Endothelial cell (in vitro differentiated cells): ENCODE results near the gene ZP1. TPM values are rescaled to one million over a fixed set of nuclear protein-coding genes. Genes with fewer than 3 reads are reported as not detected.

Experiments
- DNase-seq: peaks from one replicate; pipeline ENCODE4 v3.0.0; 2021; ENCODE audit warnings: low spot score
- H3K27ac Mint-ChIP-seq: one replicate; pipeline ENCODE4 v1.8.0; 2021; ENCODE audit warnings: mixed read lengths, inconsistent platforms; ENCODE audit not compliant: unreplicated experiment
- H3K27me3 Mint-ChIP-seq: one replicate; pipeline ENCODE4 v1.8.0; 2021; ENCODE audit warnings: mild to moderate bottlenecking, moderate library complexity, mixed read lengths, inconsistent platforms; ENCODE audit not compliant: unreplicated experiment
- H3K36me3 Mint-ChIP-seq: one replicate; pipeline ENCODE4 v1.8.0; 2021; ENCODE audit warnings: mild to moderate bottlenecking, low read depth, mixed read lengths, inconsistent platforms; ENCODE audit not compliant: unreplicated experiment
- H3K4me1 Mint-ChIP-seq: one replicate; pipeline ENCODE4 v1.8.0; 2021; ENCODE audit warnings: mild to moderate bottlenecking, mixed read lengths, inconsistent platforms; ENCODE audit not compliant: unreplicated experiment
- H3K4me3 Mint-ChIP-seq: one replicate; pipeline ENCODE4 v1.8.0; 2021; ENCODE audit warnings: mild to moderate bottlenecking, mixed read lengths, inconsistent platforms; ENCODE audit not compliant: unreplicated experiment
- H3K9me3 Mint-ChIP-seq: one replicate; pipeline ENCODE4 v1.8.0; 2021; ENCODE audit warnings: mixed read lengths, inconsistent platforms; ENCODE audit not compliant: unreplicated experiment
- CTCF ChIP-seq: fragments of 200-600 bp; sonication (generic); IDR thresholded peaks from one replicate; pipeline ENCODE4 v1.5.0; 2021; ENCODE audit warnings: antibody characterized with exemption; ENCODE audit not compliant: unreplicated experiment
- total RNA-seq: library from RNA; stranded (reverse); fragmentation: NEBNext Ultra II Directional; extraction: Animal tissue kit (Norgen Biotek cat#: 25700); gene quantifications from one replicate; pipeline ENCODE4 v1.2.1, GENCODE V29; 2021; ENCODE audit not compliant: unreplicated experiment

Gene ZP1
- total RNA-seq, 1 donor from 2014 or later, result not detected

- Mint-ChIP-seq H3K4me1 (peaks cover 12% of the 10 kb centered on the region), H3K36me3 (peaks cover 7% of the 10 kb centered on the region), H3K4me3 (no peak overlapping the region), H3K27me3 (peaks cover 3% of the 10 kb centered on the region), H3K9me3 (no peaks in the 10 kb centered on the region), H3K27ac (peak overlapping the region; percentile 30)
- TF ChIP-seq CTCF, result no peak
- no peak for DNase-seq
Observed at GRCh38 chr11:60854847-60855725, 12.3 kb upstream of the ZP1 start.

GRCh38 chr11:60855726-60856633 lies 11.4 kb upstream of the ZP1 start, which contains the start of gene PTGDR2:
TSS of gene PTGDR2 (minus strand) at chr11:60855950. CDS start at chr11:60853722, 2,228 bp downstream.
- no peak for TF ChIP-seq CTCF
- DNase-seq, result no peak
- Mint-ChIP-seq H3K9me3 (no peaks in the 10 kb centered on the region), H3K36me3 (peaks cover 1% of the 10 kb centered on the region), H3K4me1 (peaks cover 12% of the 10 kb centered on the region), H3K27me3 (peaks cover 3% of the 10 kb centered on the region), H3K4me3 (no peak within 1 kb of the TSS), H3K27ac (peak within 1 kb of the TSS; percentile 30)

GRCh38 chr11:60857378-60858232 lies 9.7 kb upstream of the ZP1 start:
- H3K4me3 Mint-ChIP-seq, result no peak overlapping the region
- DNase-seq, result no peak
- no peak overlapping the region for H3K27ac Mint-ChIP-seq
- TF ChIP-seq CTCF, result no peak
- H3K4me1 Mint-ChIP-seq, result peaks cover 14% of the 10 kb centered on the region
- H3K36me3 Mint-ChIP-seq, result no peaks in the 10 kb centered on the region
- no peaks in the 10 kb centered on the region for H3K9me3 Mint-ChIP-seq
- peaks cover 3% of the 10 kb centered on the region for H3K27me3 Mint-ChIP-seq

- Mint-ChIP-seq H3K36me3 (no peaks in the 10 kb centered on the region), H3K9me3 (no peaks in the 10 kb centered on the region), H3K4me1 (peaks cover 14% of the 10 kb centered on the region), H3K27ac (no peak overlapping the region), H3K4me3 (no peak overlapping the region), H3K27me3 (peaks cover 3% of the 10 kb centered on the region)
- TF ChIP-seq CTCF, result no peak
- no peak for DNase-seq
Observed at GRCh38 chr11:60858236-60858635, 9.1 kb upstream of the ZP1 start.
